Activated CD4-positive, alpha-beta T cell treated with anti-CD3 and anti-CD28 coated beads for 24 hours (primary cell): ENCODE results near the gene EVX2.

Source experiments
- DNase-seq, 2 donors: peaks; one replicate each; pipeline ENCODE4 v3.0.0-alpha.2; 2020; ENCODE audit warnings: low read depth in 2 of 2

EVX2 gene

DNA sequence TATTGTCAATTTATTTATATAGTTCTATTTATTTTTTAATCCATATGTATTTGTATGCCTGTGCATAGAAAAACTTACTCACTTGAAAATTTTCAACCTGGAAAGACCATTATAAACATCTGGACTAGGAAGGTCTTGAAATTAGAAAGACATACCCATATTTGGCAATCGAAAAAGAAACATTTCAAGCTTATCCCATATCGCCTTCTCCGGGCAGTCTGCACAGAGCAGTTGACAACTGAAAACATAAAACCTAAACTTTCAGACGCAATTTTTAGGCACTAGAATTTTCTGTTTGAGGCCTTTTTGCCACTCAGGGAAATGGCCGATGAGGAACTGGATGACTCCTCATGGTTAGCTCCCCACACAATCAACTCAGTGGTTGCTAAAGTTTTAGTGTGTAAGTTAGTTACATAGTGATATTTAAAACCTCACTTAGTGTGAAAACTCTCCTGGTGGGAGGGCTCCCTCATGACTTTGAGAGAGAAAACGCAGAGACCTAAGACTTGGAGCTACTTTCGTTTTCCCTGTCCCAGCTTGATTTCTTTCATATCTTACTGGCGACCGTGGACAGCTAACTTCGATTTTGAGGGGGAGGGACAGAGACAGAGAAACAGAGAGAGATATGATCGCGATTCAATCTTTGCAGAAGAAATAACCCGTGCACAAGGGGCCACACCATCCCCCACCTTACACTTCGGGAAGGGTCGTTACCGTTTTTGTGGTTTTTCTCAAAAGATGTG, 12.7 kb upstream of the EVX2 start:
- no peak for DNase-seq

DNA sequence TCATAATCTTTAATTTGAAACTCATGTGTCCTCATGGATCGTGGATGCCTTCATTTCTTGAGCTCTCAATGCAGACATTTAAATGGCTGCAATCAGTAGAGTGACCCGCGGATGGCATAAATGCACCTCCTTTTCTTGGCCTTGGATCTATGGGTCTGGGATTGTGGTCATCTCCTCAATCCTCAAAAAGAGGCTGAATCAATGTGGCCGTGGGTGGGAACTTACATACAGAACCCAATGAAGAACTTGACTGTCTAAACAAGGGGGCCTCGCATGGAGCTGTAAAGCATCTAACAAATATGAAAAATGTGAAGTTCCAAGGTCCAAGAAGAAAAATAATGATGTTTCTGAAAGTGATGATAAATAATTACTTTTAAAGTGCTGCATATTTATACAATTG, 11.7 kb upstream of the EVX2 start:
- DNase-seq, result no peak

DNA sequence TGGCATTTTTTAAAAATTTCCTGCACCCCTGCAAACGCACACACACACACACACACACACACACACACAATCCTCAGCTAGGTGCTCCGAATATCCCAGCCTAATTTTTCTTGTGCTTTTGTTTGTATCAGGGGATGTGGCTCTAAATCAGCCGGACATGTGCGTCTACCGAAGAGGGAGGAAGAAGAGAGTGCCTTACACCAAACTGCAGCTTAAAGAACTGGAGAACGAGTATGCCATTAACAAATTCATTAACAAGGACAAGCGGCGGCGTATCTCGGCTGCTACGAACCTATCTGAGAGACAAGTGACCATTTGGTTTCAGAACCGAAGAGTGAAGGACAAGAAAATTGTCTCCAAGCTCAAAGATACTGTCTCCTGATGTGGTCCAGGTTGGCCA, 10.6 kb upstream of the EVX2 start:
- DNase-seq, result no peak

DNA sequence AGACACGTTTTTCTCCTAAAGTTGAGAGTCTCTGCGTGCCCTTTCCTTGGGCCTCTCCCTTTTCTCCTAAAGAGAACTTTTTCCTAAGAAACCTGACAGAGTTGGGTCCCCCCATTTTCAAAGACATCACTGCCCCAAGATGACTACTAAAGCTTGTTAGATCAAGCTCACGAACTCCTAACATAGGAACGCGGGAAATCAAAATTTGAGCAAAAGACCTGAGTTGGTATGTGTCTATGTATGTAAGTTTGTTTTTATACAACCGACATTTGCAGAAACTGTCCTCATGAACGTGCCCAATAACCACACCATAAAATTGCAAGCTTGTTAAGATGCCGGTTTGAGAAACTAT, 10.1 kb upstream of the EVX2 start:
- DNase-seq, result no peak

DNA sequence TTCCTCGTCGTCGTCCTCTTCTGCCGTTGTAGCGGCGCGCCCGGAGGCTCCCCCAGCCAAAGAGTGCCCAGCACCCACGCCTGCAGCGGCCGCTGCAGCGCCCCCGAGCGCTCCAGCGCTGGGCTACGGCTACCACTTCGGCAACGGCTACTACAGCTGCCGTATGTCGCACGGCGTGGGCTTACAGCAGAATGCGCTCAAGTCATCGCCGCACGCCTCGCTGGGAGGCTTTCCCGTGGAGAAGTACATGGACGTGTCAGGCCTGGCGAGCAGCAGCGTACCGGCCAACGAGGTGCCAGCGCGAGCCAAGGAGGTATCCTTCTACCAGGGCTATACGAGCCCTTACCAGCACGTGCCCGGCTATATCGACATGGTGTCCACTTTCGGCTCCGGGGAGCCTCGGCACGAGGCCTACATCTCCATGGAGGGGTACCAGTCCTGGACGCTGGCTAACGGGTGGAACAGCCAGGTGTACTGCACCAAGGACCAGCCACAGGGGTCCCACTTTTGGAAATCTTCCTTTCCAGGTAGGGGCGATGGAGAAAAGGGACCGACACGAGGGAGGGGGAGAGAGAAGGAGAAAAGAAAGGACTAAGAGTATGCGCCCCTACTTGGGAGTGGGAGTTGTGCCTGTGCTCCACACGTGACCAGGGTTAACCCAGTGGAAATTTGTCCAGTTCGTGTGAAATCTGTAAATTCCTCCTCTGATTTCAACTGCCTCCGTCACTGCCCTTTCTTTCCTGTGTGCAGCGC, 9.6 kb upstream of the EVX2 start:
- no peak for DNase-seq

DNA sequence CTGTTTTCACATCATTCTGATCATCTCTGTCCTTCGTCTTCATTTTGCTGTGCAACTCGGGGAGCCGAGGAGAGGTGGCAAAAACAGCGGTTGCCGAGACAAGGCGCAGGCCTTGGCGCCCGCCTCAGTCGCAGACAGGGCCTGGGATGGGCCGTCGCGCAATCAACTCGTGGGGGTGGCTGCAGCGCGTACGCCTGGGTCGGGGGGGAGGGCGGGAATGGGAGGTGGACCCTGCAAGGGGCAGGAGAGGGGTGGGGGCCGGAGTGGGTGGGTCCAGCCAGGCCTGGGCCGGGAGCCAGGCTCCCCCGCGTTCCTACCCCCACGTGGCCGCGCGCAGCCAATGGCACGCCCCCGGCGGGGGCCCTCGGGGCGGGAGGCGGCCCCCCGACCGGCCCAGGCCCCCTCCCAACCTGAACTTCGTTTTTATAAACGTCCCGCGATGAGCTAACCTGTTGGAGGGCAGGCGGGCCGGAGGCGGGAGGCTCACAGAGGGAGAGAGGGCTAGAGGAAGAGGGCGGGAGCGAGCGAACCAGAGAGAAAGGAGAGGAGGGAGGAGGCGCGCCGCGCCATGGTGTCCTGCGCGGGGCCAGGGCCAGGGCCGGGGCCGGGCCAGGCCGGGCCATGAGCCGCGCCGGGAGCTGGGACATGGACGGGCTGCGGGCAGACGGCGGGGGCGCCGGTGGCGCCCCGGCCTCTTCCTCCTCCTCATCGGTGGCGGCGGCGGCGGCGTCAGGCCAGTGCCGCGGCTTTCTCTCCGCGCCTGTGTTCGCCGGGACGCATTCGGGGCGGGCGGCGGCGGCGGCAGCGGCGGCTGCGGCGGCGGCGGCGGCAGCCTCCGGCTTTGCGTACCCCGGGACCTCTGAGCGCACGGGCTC, 8.7 kb upstream of the EVX2 start, which contains the start of gene HOXD13:
Gene HOXD13, plus strand, starts transcription at position 452 of the 875 bp plus-strand sequence. Its CDS starts 170 bp downstream, at position 622.
- DNase-seq, result no peak

DNA sequence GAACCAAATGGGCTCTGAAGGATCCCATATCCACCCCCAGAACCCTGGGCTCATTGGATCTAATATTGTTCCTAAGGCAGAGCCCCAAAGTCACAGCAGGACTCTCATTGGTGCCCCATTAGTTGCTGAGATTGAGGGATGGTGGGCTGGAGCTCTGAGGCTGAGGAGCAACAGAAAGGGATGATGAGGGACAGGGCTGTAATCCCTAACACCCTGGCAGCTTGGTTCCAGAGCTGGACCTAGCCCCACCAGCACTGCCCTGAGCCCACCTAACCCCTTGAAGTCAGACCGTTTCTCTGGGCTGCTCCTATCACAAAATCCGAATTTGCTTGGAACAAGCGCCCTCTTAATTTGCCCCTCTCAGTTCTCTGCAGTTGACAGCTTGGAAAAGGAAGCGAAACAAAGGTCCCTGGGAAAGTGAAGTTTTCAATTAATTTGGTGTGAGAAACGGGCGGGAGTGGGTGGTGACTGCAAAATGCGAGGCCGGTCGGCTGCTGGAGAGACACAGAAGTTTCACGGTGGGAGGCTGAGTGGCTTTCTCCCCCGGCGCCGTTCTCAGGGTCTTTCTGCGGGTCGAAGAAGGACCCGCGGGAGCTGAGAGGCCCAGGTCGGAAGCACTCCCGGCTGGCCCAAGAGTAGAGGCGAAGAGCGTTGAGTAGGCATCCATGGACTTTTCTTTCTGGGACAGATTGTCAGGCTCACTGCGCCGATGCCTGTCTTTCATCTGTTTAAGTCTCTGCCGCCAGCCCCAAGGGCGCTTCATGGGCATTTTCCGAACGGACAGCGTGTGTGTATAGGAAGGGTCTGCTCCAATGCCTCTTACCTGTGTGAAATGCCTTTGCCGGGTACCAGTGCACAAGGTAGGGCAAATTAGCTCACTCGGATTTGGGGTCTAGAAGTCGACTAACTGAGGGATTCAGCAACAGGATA, 7.8 kb upstream of the EVX2 start:
- no peak for DNase-seq

DNA sequence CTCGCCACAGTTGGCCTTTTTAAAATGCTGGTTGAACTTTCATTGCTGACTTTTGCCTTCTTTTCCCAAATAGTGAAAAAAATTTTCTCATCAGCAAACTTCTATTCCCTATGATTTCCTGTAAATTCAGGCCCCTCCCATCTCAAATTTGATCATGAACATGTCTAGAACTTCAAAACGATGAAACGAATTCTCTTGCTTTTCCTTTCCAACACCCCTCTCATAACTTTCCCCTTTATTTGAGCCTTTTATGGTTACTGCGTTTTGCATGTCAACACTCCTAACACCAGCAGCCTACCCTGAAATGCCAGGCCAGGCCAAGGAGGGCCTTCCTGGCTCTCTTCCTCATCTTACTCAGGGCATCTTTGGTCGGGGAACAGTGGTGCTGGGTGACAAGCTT, 7.1 kb upstream of the EVX2 start:
- DNase-seq, result no peak

DNA sequence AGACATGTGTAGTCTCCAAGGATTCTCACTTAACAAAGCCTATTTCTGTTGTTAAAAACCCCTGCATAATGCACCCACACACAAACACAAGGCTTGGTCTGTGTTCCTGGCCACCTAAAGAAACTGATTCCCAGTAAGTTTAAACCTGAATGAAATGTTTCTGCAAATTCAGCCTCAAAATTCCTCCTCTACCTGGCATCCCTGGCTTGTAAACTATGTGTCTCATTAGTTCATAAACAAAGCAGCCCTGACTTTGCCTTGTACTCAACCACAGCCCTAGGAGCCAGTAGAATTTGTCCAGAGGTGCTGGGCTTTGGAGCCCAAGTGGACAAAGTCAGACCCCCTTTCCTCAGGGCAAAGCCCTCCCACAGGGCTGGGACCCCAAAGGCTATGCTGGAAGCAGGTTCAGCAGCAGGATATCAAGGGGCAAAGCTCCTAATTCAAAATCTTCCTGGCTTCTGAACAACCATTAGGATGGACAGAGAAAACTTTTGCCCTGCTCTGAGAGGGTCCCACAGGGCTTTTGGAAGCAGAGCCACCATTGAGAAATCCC, 6.2 kb upstream of the EVX2 start:
- DNase-seq, result no peak

DNA sequence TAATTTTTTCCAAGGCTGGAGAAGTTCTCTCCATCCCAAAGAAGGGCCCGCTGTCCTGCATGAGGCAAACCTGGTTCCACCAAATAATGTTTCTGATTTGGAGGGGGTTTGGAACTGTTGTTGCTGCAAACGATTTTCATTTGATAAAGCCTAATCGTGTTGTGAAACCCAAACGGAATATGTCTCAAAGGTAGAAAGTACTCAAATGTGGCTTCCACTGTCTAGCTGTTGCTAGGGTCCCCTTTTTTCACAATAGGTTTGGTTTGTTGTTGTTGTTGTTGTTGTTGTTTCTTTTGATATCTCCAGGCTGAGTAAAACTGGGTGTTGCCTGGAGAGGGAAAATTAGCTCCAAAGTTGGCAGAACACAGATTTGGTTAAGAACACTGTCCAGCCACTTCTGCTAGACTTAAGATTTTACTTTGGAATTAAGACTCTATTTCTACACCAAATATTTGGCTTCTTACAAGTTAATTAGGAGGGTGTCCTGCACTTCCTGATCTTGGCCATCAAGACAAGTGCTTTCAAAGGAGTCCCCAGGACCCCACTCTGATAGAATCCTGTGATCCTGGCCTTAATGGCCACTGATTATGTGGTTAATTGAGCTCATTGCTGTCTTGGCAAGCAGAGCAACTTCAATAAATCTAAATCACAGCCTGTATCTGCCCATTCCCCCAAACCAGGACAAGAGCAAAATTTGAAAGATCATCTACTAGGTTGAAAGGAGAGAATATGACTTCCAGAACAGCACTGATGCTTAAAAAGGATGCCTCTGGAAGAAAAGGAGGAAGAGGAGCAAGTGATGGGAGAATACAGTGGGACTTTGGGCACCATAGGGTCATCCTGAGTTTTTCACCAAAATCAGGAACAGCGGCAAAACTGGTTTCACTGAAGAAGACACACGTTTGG, 5.4 kb upstream of the EVX2 start:
- DNase-seq, result no peak

DNA sequence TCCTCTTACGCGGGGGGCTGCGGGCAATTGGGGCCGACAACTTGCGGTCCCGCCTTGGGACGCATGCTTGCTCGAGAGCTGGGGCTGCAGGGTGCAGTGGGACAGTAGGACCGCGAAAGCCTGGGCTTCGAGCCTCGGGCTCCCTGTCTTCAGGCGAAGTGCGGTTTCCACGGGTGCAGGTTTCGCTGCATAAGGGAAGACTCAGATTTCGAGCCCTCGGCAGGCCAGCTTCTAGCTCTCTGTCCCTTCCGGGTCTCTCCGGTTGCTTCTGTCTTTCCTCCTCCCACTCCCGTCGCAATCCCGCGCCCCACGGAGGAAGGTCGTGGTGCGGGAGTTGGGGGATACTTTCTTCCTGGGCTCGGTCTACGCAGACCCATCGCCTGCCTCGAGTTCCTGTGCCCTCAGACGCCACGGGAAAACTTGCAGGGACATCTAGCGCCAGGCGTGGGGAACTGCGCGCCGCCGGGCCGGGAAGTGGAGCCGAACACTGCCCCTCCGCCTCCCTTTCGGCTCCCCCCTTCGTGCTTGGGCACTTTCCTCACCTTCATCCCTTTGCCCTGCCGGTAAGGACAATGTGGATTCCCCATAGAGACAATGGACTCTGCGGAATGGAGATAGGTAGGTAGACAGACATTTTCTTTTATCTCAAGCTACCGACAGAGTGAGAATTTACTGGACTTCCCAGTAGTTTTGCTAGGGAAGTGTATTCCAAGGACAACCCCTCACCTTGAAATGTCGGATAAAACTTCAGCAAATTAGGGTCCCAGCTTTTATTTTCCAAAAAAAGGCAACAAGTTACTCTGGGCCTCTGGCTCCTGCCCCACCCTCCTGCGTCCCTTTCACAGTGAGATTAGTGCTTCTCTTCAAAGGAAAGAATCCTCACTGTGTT, 4.5 kb upstream of the EVX2 start:
- DNase-seq, result no peak

DNA sequence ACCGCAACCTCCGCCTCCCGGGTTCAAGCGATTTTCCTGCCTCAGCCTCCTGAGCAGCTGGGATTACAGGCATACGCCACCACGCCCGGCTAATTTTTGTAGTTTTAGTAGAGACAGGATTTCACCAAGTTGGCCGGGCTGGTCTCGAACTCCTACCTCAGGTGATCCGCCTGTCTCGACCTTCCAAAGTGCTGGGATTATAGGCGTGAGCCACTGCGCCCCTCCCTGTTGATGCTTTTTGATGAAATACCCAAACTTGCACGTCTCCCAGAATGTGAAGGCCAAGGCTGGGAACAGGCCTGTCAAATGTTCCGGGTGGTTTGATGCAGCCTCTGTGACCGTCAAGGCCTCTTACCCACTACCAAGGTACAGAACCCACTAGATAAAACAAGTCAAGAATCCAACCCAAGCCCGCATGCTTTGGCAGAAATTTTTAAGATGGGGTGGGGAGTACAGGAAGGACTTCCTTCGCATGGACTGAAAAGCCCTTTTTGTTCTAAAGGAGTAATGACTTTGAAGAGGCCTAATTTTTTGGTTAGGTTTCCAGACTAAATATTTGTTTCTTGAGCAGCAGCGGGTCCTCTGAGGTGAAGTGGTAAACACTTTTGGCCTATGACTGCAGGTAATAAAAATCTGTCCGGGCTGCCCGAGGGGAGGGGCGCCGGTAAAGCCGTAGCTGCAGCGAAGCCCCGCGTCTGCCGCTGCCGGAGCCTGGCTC, 3.7 kb upstream of the EVX2 start:
- DNase-seq, result no peak

DNA sequence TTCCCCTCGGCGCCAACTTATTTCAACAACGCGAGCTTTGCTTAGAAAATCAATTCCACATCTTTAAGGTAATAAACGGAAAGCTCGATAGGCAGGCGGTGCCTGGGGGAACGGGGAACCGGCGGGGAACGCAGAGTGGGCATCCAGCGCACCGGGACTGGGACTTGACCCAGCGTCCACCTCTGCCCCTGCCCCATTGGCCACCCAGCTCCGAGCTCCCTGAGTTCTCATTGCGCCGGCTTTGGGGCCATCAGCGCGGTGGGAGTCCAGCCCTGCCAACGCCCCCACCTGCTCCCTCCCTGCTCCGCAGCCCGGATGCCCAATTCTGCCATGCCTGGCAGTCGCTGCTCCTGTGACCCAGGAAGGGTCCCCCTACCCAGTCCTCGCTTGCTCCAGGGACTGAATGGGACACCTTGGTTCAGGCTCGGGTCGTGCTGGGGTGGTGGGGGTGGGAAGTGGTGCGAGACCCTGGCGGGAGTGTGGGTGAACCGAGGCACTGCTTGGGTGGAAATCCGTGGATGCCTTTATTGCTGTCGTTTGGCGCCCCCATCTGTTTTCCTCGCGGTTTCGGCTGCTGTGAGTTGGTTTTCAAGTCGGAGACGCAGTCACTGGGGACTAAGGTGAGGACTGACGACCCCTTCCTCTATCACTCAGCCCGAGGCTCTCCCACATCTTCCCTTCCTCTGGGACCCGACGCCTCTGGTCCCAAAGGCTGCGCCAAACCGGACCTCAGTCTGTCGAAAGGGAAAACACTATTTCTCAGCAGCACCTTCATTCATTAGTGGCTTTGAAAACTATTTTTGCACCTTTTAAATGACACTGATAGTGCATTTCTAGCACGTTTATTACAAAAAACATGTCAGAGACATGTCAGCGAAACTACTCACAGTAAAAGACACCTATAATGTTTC, 2.4 kb upstream of the EVX2 start:
- no peak for DNase-seq

DNA sequence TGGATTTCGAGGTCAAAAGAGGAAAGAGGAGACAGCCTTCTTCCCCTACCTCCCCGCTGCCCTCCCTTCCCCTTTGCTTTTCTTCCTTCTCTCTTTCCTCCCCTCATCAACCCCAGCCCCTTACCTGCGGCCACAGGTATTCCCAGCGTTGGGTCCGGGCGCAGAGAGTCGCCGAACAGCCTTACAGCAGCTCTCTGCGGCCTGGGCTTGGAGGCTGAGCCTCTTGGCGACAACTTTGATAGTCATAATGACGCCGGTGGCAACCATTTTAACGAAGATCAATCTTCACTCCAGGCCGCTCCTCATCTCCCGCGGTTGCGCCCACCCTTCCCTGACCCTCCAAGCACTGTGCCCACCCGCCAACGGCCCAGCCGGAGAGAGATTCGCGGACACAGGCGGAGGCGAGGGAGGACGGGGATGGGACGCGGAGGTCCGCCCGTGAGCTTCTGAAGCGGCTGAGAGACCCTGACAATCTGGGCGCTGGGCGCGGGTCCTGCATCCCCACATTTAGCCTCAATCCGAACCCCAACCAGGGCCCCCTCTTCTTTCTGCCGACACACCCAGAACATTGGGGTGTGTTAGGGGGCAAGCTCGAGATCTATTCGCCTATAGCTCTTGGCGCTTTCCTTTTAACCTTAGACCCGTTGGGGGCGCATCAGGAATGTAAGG, 1.5 kb upstream of the EVX2 start:
- DNase-seq, result no peak

DNA sequence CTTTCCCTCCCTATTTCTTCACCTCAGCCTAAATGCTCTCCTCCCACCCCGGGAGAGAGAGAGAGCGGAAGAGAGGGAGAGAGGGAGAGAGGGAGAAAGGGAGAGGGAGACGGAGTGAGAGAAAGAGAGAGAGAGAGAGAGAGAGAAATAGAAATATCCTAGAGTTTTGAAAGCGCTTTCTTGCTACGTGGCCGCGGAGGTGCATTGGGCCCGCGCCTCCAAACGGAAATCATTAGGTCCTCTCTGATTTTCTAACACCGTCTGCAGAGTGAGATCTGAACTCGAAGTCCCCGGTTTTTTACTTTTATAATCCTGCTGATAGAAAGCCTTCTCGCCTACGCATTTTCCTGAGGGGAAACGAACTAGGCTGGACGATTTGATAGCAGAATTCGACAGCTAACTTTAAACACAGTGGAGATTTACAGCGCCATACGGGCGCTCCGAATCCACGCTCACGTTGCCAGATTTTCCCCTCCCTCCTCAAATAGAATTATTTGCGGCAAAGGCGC, 903 bp upstream of the EVX2 start:
- no peak for DNase-seq
